HG02852 (cell line): ENCODE results near the gene NOL9.

Experiments used
- ATAC-seq: cut with Tn5 transposase; IDR thresholded peaks from one replicate; pipeline ENCODE4 v1.9.1; 2021; ENCODE audit warnings: mild to moderate bottlenecking, moderate library complexity; ENCODE audit not compliant: unreplicated experiment

Gene NOL9

GRCh38 chr1:6591222-6591621 is 36.9 kb upstream of the NOL9 start:
- no peak for ATAC-seq

- ATAC-seq, result no peak
These were observed 35.7 kb upstream of the NOL9 start for GRCh38 chr1:6590046-6590445.

- no peak for ATAC-seq
These were observed 34.7 kb upstream of the NOL9 start for GRCh38 chr1:6588893-6589520.

GRCh38 chr1:6588128-6588892 is 34.0 kb upstream of the NOL9 start:
- no peak for ATAC-seq

- no peak for ATAC-seq
These were observed 33.1 kb upstream of the NOL9 start for GRCh38 chr1:6587261-6588005.

- no peak for ATAC-seq
These were observed 32.1 kb upstream of the NOL9 start for GRCh38 chr1:6586404-6586816.

GRCh38 chr1:6585841-6586240 is 31.5 kb upstream of the NOL9 start:
- no peak for ATAC-seq

GRCh38 chr1:6585081-6585722 is 30.9 kb upstream of the NOL9 start:
- no peak for ATAC-seq

GRCh38 chr1:6584126-6585080 is 30.1 kb upstream of the NOL9 start:
- no peak for ATAC-seq

GRCh38 chr1:6582370-6582769 is 28.1 kb upstream of the NOL9 start:
- no peak for ATAC-seq

GRCh38 chr1:6581561-6582305 is 27.4 kb upstream of the NOL9 start:
- ATAC-seq, result no peak

GRCh38 chr1:6580593-6581409 is 26.5 kb upstream of the NOL9 start:
- no peak for ATAC-seq

GRCh38 chr1:6580119-6580592 is 25.8 kb upstream of the NOL9 start:
- peak; percentile 22 for ATAC-seq

- peak; percentile 97 for ATAC-seq
These were observed 25.2 kb upstream of the NOL9 start, which contains the start of gene ZBTB48 for GRCh38 chr1:6579374-6580118. TSS of gene ZBTB48 (plus strand) at chr1:6579994. CDS start at chr1:6580610, 616 bp downstream.

GRCh38 chr1:6578624-6579373 is 24.5 kb upstream of the NOL9 start:
- ATAC-seq, result no peak

GRCh38 chr1:6577831-6578525 is 23.7 kb upstream of the NOL9 start:
- ATAC-seq, result no peak
